Measurements from ENCODE around the gene TRAK1. TPM values are rescaled to one million over a fixed set of nuclear protein-coding genes. Genes with fewer than 3 reads are reported as not detected.
A peak's percentile ranks its signal among the peaks of the same experiment; 100 is the strongest.

The TRAK1 gene
- total RNA-seq, 2 experiments from 2014 or later: 18.3 to 19.1 TPM

GRCh38 chr3:42166662-42167300 is 75.6 kb downstream of the TRAK1 start:
- no peaks in the 10 kb centered on the region for H3K9me3 Mint-ChIP-seq
- peaks cover 14% of the 10 kb centered on the region for H3K4me1 Mint-ChIP-seq (ENCODE audit: low read depth)
- CTCF ChIA-PET: interaction anchor here (1.0 kb wide), 1 partner anchor 25 kb away, joined by 3 read pairs; no protein-coding TSS in a partner anchor
- intact Hi-C loops (cut with micrococcal nuclease): no loop called here
- no peaks in the 10 kb centered on the region for H3K36me3 Mint-ChIP-seq (ENCODE audit: low read depth)
- H3K4me3 Mint-ChIP-seq: no peak overlapping the region
- no peak for DNase-seq
- no peaks in the 10 kb centered on the region for H3K27me3 Mint-ChIP-seq (ENCODE audit: low read depth)
- H3K27ac Mint-ChIP-seq: no peak overlapping the region

DNA sequence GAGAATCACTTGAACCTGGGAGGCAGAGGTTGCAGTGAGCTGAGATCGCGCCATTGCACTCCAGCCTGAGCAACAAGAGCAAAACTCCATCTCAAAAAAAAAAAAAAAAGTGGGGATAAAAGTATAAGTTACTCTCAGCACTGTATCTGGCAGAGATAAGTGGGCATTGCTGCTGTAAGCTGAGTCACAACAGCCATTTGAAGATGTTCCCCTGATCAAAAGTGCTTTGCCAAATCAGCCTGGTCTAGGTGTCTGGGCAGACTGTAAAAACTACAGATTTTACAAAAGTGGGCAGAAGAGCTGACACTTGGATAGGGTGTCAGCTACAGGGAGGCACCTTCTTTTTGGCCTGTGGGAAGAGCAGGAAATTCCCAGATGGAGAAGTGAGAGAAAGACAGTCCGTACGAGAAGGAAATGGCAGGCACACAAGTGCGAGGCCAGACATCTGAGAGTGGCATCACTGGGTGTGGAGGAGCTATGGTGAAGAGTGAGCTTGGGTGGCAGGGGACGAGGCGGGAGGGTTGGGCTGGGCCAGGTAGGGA is 78.5 kb downstream of the TRAK1 start:
- no peaks in the 10 kb centered on the region for H3K27me3 Mint-ChIP-seq (ENCODE audit: low read depth)
- H3K4me3 Mint-ChIP-seq: no peak overlapping the region
- CTCF ChIA-PET: interaction anchor here (1.2 to 3.7 kb wide), 2 partner anchors 21 to 52 kb away, joined by 4 to 14 read pairs; no protein-coding TSS in a partner anchor
- H3K27ac Mint-ChIP-seq: no peak overlapping the region
- no peaks in the 10 kb centered on the region for H3K36me3 Mint-ChIP-seq (ENCODE audit: low read depth)
- DNase-seq: no peak
- H3K4me1 Mint-ChIP-seq (ENCODE audit: low read depth): peaks cover 26% of the 10 kb centered on the region
- no peaks in the 10 kb centered on the region for H3K9me3 Mint-ChIP-seq
- intact Hi-C loops (cut with micrococcal nuclease): no loop called here

GRCh38 chr3:42172047-42172654 is 81.0 kb downstream of the TRAK1 start:
- Mint-ChIP-seq H3K9me3 (no peaks in the 10 kb centered on the region), H3K4me3 (no peak overlapping the region), H3K27me3 (ENCODE audit: low read depth) (no peaks in the 10 kb centered on the region), H3K36me3 (ENCODE audit: low read depth) (no peaks in the 10 kb centered on the region), H3K27ac (no peak overlapping the region), H3K4me1 (ENCODE audit: low read depth) (peaks cover 26% of the 10 kb centered on the region)
- CTCF ChIA-PET: interaction anchor here (3.7 kb wide), 1 partner anchor 19 kb away, joined by 14 read pairs; no protein-coding TSS in a partner anchor
- DNase-seq: no peak
- intact Hi-C loops (cut with micrococcal nuclease): no loop called here

DNA sequence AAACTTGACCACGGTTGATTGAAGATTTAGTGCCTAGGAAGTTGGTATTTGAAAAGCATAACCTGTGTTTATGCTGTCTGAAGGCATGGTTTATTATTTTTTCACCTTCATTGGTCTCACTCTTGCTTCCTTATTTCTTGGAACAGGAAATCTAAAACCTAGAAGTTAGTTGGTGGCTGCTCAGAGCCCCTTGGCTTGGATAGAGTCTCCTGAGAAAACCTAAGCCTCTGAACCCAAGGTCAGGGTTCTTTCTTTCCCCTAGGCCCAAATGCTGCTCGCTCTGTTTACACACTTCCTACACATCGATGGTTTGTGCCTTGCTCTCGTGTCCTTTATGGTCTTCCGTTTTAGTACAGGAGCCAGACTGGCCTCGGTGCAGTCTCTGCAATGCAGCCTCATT is 82.2 kb downstream of the TRAK1 start:
- intact Hi-C loops (cut with micrococcal nuclease): no loop called here
- Mint-ChIP-seq H3K9me3 (no peaks in the 10 kb centered on the region), H3K4me1 (ENCODE audit: low read depth) (peaks cover 26% of the 10 kb centered on the region), H3K36me3 (ENCODE audit: low read depth) (peaks cover 2% of the 10 kb centered on the region), H3K4me3 (no peak overlapping the region), H3K27ac (no peak overlapping the region), H3K27me3 (ENCODE audit: low read depth) (no peaks in the 10 kb centered on the region)
- DNase-seq: no peak
- CTCF ChIA-PET: no interaction called here

GRCh38 chr3:42174679-42175385 is 83.7 kb downstream of the TRAK1 start:
- Mint-ChIP-seq H3K4me1 (ENCODE audit: low read depth) (peaks cover 32% of the 10 kb centered on the region), H3K27ac (no peak overlapping the region), H3K4me3 (no peak overlapping the region), H3K27me3 (ENCODE audit: low read depth) (no peaks in the 10 kb centered on the region), H3K36me3 (ENCODE audit: low read depth) (peaks cover 2% of the 10 kb centered on the region), H3K9me3 (no peaks in the 10 kb centered on the region)
- CTCF ChIA-PET: interaction anchor here (1.0 kb wide), 1 partner anchor 17 kb away, joined by 3 read pairs; no protein-coding TSS in a partner anchor
- DNase-seq: no peak
- intact Hi-C loops (cut with micrococcal nuclease): no loop called here

DNA sequence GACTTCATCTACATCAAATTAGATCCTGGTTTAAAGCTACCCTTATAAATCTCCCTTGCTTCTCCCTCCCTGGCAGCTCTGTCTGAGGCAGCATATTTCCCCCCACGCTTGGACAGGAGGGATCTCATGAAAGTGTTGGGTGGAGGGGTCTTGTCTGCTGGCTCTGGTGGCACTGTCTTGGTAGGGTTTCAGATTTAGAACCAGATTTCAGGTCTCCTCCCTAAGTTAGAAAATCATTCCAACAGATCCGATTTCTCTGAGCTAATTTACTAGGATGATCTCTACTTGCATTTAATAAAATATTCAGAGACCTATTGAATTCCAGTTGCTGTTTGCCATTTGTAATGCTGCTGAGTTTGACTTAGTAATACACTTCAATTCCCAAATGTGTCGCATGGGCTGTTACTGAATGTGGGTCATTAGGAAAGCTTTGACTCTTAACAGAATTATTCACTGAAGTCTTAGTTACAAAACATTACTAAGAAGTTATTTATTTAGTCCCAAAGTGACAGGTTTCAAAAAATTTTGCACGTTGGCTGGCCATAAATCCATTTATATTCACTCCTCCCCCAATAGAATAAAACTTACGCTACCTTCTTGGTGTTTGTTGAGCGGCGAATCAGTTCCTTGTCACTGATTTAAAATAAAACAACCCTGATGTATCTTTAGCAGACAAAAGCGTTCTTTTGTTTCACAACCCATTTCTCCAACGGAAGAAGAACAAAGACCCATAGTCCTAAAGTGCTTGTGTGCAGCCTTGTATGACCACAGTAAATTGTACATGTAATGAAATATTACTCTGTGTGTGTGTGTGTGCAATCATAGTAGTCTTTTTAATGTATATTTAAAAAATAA is 84.5 kb downstream of the TRAK1 start:
- peaks cover 2% of the 10 kb centered on the region for H3K36me3 Mint-ChIP-seq (ENCODE audit: low read depth)
- intact Hi-C loops (cut with micrococcal nuclease): no loop called here
- peaks cover 32% of the 10 kb centered on the region for H3K4me1 Mint-ChIP-seq (ENCODE audit: low read depth)
- no peaks in the 10 kb centered on the region for H3K9me3 Mint-ChIP-seq
- no peak overlapping the region for H3K27ac Mint-ChIP-seq
- no peaks in the 10 kb centered on the region for H3K27me3 Mint-ChIP-seq (ENCODE audit: low read depth)
- H3K4me3 Mint-ChIP-seq: no peak overlapping the region
- CTCF ChIA-PET: interaction anchor here (1.0 to 2.5 kb wide), 2 partner anchors 16 kb away, joined by 3 to 9 read pairs; no protein-coding TSS in a partner anchor
- no peak for DNase-seq

DNA sequence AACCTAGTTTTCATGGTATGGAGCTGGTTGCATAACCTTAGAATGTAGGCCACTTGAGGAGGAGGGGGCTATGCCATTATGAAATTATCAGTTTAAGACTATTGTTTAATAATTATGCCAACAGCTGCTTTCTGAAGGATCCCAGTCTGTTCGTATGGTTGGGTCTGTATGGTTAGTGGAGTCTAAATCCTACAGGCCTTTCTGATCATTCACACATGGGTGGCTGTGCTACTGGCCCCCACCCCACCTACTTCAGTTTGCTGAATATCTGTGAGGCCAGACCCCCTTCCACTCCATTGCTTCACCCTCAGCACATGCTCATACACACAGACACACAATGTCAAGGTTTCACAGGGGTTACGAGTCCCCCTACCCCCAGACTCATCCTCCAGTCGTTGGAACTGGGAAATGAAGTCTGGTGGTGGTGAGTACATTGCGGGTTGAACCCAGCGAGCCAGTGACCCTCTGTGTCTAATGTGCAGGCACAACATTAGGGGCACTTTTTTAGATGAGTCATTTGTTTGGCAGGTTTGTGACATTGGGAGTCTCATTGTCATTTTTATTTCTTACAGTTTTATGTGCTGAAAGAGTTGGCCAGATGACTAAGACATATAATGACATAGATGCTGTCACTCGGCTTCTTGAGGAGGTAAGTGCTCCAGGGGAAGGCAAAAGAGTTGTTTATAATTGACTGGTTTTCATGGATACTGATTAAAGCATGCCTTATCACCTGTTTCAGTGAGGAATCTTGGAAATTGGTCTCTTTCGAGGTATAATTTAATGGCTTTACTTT is 85.3 kb downstream of the TRAK1 start:
- peaks cover 28% of the 10 kb centered on the region for H3K4me1 Mint-ChIP-seq (ENCODE audit: low read depth)
- no peaks in the 10 kb centered on the region for H3K9me3 Mint-ChIP-seq
- no peaks in the 10 kb centered on the region for H3K27me3 Mint-ChIP-seq (ENCODE audit: low read depth)
- H3K4me3 Mint-ChIP-seq: no peak overlapping the region
- no peak for DNase-seq
- H3K36me3 Mint-ChIP-seq (ENCODE audit: low read depth): peaks cover 2% of the 10 kb centered on the region
- H3K27ac Mint-ChIP-seq: no peak overlapping the region
- intact Hi-C loops (cut with micrococcal nuclease): no loop called here
- CTCF ChIA-PET: interaction anchor here (2.5 kb wide), 1 partner anchor 15 kb away, joined by 9 read pairs; no protein-coding TSS in a partner anchor

DNA sequence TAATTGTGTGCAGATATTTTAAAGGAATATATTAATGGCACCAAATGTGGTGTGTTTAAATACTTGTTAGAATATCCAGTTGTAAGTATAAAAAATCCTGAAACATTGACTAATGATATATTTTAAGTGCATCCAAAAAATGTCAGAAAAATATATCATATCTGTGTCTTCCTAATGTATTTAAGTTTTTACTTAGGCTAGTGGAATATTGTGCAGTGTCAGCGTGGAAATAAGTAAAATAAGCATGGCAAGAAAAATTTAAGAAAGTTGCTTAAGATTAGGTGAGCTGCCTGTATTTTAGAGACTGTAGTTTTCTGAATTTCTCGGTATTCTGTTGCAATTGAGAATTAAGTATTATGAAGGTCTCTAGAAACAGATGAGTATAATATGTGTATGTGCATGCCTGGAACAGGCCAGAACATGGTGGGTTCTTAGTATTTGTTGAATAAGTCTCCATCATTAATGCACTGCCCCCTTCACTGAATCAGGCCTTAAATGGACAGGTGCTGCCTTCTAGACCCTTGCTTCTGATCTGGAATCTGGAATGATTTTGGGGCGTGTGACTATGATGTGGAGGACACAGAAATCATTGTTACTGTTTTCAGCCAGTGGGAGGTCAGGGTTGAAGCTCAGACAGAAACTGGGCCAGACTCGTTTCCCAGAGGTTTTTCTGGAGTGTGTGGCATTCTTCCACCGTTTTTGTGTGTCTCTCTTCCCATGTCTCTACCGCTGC is 86.1 kb downstream of the TRAK1 start:
- Mint-ChIP-seq H3K36me3 (ENCODE audit: low read depth) (peaks cover 2% of the 10 kb centered on the region), H3K4me3 (no peak overlapping the region), H3K4me1 (ENCODE audit: low read depth) (peaks cover 21% of the 10 kb centered on the region), H3K27me3 (ENCODE audit: low read depth) (no peaks in the 10 kb centered on the region), H3K9me3 (no peaks in the 10 kb centered on the region), H3K27ac (no peak overlapping the region)
- CTCF ChIA-PET: interaction anchor here (0.6 to 2.5 kb wide), 2 partner anchors 14 to 19 kb away, joined by 3 to 9 read pairs; no protein-coding TSS in a partner anchor
- no peak for DNase-seq
- intact Hi-C loops (cut with micrococcal nuclease): no loop called here

GRCh38 chr3:42177801-42178150 is 86.6 kb downstream of the TRAK1 start:
- Mint-ChIP-seq H3K4me3 (no peak overlapping the region), H3K27me3 (ENCODE audit: low read depth) (no peaks in the 10 kb centered on the region), H3K4me1 (ENCODE audit: low read depth) (peaks cover 17% of the 10 kb centered on the region), H3K27ac (no peak overlapping the region), H3K9me3 (no peaks in the 10 kb centered on the region), H3K36me3 (ENCODE audit: low read depth) (peaks cover 2% of the 10 kb centered on the region)
- CTCF ChIA-PET: interaction anchor here (0.6 to 2.5 kb wide), 3 partner anchors 13 to 219 kb away, joined by 3 to 9 read pairs (median 4); no protein-coding TSS in a partner anchor
- intact Hi-C loops (cut with micrococcal nuclease): no loop called here
- no peak for DNase-seq

DNA sequence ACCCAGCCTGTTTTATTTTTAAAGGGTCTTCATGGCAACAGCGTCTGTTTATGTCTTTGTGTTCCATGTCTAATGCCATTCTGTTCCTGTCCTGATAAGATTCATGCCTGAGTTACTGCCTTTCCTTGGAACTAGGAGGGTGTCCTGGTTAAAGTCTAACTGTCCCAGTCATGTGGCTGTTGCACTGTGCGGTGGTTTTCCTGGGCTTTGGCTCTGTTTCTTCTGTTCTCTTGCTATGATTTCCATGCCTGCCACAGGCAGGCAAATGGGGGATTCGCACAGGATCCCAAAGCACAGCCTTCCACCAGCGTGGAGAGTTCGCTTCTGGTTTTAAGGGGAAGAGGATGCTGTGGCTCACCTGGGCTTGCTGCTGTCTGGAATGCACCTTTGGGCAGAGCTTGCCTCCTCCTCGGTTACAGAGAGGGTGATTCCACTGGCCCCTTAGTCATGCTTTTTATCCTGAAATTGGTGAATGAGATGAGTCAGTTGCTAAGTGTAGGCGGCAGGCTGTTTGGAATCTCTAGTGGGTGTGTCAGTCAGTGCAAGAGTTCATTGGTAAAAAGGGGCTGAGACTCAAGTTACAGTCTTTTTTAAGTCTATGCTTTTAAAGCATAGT is 88.1 kb downstream of the TRAK1 start:
- intact Hi-C loops (cut with micrococcal nuclease): no loop called here
- Mint-ChIP-seq H3K4me1 (ENCODE audit: low read depth) (peaks cover 9% of the 10 kb centered on the region), H3K9me3 (no peaks in the 10 kb centered on the region), H3K27ac (no peak overlapping the region), H3K36me3 (ENCODE audit: low read depth) (peaks cover 2% of the 10 kb centered on the region), H3K4me3 (no peak overlapping the region), H3K27me3 (ENCODE audit: low read depth) (no peaks in the 10 kb centered on the region)
- DNase-seq: peak; percentile 18
- CTCF ChIA-PET: interaction anchor here (0.6 to 0.7 kb wide), 2 partner anchors 55 to 1645 kb away, joined by 3 read pairs; no protein-coding TSS in a partner anchor

All from activated naive CD4-positive, alpha-beta T cell treated with anti-CD3 and anti-CD28 coated beads for 36 hours (primary cell).